GDM1 (cell line): Measurements from ENCODE around the gene GJC1.

ENCODE experiments used
- DNase-seq: peaks from one replicate; lab custom pipeline; 2025; lab: John Stamatoyannopoulos, UW

GJC1 gene

DNA sequence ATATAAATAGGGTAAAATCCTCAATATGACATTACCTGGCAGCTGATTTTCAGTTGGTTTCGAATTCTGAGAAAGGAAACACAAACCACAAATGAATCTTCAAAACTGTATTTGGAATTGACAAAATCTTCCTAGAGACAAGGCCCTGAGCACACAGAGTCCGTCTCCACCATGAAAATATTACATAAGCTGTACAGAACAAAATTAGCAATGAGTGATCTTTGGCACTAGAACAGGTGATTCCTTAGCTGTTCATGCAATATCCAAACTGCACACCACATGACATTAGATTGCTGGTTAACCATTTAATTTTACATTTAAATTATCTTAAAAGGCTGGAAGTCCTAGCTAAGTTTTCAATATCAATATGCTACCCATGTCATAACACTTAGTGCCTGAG lies 31.7 kb downstream of the GJC1 start:
- DNase-seq, result no peak

DNA sequence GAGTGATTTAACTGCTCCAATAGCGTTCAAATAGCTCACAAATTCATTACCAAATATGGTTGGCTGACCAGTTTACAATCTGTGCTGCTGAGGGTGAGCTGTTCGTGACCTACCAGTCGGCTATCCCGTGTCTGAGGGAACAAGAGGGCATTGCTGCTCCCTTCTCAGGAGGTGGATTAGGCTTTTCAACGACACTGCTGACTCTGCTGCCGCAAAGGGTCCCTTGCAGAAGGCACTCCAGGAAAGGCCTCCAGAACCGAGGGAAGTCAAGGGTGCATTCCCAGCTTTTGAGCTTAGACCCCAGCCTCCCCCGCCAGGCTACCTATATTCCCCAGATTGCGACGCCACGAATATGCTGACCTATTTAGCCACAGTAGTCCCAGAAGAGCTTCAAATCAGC lies 32.3 kb downstream of the GJC1 start:
- no peak for DNase-seq

DNA sequence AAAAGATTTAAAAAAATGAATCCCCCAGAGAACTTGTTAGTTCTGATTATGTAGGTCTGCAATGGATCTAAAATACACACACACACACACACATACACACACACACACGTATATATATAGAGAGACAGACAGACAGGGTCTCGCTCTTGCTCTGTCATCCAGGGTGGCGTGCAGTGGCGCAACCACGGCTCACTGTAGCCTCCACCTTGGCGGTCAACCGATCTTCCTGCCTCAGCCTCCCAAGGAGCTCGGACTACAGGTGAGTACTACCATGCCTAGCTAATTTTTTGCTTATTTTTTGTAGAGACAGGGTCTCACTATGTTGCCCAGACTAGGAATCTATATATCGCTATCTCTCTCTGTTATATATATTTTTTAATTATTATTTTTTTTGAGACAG lies 33.4 kb downstream of the GJC1 start:
- DNase-seq, result no peak

DNA sequence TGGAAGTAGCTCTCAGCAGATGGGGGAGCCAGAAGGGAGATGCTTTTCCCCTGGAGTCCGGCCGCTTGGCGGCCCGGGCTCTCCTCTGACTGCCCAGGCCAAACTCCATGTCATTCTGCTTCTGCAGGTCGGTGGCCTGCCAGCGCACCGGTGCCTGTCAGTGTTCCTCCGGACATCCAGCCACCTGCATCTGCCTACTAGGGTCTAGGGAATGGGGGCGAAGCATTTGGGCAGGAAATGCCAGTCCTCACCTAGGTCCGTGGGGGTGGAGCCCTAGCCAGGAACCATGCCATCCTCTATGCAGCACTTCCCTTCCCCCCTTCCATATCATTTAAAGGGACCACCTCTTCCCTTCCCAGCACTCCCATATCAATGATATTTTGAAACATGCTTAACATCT lies 34.2 kb downstream of the GJC1 start:
- no peak for DNase-seq

DNA sequence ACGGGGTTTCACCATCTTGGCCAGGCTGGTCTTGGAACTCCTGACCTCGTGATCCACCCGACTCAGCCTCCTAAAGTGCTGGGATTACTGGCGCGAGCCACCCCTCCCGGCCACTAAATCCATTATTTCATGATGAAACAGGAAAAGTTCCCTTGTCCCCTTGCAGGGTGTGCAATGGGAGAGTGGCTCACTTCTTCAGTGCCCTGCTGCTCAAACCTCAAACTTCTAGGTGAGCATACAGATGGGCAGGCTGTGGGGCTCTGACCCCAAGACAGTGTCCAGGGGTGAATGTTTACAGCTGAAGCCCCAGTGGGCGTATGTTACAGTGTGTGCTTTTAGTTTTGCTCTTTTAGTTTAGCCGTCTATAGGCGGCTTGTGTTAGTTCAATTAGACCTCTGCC lies 34.7 kb downstream of the GJC1 start:
- DNase-seq, result no peak

DNA sequence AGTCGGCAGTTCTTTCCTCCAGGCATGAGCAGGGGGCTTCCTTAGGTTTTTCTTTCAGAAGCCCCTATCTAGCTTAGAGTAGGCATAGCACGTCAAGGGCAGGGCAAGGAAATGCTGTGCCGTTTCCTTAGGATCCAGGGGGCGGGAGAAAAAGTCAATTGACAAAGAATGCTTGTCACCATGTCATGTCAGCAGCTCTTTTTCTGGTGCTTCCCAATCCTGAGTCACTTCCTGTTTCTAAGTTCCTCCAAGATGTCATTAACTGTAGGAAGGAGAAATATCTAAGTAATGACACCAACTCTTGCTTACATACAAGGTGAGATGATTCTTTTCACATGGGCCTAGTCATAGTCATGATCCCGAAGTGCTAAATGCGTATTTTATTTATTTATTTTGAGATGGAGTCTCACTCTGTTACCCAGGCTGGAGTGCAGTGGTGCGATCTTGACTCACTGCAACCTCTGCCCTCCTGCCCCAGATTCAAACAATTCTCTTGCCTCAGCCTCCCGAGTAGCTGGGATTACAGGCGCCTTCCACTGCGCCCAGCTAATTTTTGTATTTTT lies 35.2 kb downstream of the GJC1 start:
- peak; percentile 37 for DNase-seq

DNA sequence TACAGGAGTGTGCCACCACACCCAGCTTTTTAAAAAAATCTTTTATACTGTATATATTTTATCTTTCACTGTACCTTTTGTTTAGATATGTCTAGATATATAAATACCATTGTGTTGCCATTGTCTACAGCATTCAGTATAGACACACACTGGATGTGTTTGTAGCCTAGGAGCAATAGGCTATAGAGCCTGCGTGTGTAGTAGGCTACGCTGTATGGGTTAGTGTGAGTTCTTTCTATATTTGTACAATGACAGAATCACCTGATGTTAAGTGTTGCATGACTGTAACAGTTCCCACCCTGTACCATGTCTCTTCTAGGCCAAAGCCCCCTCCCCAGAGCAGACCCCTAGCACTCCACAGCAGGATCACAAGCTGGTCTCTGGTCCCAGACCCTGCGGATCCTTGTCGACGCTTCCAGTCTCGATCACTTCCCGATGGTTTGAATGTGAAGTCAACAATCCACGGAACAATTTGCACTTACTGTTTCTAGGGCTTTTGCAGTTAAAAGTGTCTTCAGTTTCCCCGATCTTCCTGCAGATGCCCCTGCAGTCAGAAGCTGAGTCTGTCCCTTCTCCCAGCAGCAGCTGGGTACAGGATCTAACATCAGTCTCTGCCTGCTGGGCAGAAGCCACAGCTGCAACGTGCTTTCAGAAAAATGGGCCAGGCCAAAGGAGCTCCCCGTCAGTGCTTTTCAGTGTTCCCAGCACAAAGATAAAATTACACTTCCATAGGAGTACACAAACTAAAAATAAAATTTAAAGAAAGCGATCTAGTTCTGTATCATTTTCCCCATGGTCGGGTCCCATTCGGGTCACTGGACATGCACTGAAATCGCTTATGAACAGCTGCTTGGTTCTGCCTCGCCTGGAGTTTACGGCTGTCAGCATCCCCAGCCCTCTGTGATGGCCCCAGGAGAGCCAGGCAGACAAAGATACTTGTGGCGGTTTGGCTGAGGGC lies 35.9 kb downstream of the GJC1 start:
- no peak for DNase-seq

DNA sequence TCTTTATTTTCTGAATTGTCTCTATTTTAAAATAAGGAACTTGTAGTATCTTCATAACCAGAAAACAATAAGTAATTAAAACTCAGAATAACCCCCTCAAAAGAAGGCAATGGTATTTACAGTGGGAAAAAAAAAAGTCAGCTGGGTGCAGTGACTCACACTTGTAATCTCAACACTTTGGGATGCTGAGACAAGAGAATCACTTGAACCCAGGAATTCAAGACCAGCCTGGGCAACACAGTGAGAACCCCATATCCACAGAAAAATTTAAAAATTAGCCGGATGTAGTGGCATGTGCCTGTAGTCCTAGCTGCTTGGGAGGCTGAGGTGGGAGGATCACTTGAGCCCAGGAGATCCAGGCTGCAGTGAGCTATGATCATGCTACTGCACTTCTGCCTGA lies 37.8 kb downstream of the GJC1 start:
- no peak for DNase-seq

DNA sequence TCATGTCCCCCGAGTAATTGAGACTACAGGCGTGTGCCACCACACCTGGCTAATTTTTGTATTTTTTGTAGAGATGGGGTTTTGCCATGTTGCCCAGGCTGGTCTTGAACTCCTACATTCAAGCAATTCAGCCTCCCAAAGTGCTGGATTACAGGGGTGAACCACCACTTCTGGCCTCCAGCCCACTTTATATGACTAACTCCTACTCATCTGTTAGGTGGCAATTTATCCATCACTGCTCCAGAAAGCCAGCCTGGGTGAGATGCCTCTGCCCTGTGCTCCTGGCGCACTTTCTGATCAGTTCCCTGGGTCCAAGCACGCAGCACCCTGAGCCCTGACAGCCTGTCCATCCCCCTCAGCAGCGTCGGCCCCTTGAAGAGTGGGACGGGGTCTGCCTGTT lies 41.9 kb downstream of the GJC1 start:
- no peak for DNase-seq

DNA sequence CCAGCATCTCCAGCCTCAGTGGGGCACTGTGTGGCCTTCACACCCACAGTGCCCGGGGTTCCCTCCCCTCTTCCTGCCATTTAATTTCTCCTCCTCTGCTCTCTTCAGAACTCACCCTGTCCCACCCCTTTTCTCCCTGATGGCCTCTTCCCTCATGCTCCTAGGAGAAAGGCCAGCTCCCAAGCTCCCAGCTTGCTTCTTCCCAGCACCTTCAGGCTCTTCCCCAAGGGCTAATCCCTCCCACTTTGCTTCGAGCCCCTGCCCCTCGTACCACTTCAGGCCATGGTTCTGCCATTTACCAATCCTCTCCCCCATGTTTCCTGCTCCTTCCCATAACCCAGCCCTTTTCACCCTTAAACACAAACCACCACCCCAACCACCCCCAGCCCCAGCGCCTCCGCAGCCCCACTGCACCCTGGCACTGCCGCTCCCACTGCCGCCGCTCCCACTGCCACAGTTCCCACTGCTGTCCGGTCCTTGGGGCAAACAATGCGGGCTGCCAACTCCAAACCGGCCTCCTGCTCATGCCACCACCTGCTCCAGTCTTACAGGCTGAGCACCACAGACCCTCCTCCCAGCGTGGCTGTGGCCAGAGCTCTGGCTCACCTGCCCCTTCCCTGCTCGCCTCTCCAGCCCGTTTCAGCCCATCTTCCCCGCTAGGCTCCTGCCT lies 42.7 kb downstream of the GJC1 start:
- DNase-seq, result no peak

DNA sequence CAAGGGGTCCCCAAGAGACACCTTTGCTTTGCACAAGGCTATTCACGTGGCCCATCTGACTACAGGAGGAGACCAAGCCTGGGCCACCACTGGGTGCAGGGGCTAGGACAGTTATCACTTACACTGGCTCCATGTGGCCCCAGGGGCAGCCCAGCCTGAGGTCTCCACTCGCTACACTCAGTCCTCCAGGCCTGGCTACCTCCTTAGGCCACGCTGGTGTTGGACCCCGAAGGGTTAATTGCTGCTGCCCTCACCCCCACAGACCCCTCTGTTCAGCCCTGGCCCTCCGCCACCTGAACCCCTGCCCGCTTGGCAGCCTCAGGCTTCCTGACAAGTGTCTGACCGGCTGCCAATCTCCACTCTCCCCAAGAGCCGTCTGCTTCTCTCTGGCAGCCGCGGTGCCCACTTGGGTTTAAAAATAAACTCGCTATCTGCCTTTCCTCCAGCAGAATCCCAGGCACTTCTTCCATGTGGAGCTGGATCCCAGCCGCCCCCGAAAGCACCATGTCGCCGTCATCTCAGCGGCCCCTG lies 43.5 kb downstream of the GJC1 start:
- DNase-seq, result no peak

DNA sequence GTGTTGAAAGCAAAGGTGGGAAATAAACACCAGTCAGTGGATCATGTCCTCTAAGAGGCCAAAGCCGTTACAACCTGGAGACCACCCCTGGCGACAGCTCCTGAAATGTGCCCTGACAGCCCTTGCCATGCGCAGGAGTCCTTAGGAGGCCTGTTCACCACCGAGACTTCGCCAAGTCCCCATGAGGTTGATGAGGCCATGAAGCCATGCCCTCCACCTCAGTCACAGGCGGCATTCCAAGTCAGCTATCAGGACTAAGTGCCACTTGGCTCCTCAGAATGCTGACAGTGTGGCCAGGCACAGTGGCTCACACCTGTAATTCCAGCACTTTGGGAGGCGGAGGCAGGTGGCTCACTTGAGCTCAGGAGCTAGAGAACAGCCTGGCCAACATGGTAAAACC lies 44.2 kb downstream of the GJC1 start:
- DNase-seq, result no peak

DNA sequence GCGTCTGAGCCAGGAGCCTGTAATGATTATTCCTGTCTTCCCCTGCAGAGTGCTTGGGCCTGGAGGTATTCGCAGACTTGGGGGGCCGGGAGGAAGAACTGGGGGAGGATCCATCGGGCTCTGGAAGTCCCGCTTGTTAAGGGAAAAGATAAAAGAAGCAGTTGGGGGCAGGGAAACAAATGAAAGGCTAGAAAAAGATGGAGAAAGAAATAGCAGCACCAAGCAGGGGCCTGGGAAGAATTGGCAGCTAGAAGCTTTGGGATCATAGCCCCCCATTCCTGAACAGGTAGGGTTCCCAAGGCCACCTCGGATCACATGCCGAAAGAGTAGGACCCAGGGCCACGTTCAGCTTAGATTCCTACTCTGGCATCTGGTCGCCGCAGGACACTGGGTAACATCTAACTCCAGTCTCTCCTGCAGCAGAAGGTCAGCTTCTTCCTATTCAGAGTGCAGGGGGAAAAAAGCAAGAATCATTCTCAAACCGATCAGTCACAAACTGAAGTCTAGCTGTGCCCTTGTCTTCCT lies 47.7 kb downstream of the GJC1 start:
- no peak for DNase-seq

DNA sequence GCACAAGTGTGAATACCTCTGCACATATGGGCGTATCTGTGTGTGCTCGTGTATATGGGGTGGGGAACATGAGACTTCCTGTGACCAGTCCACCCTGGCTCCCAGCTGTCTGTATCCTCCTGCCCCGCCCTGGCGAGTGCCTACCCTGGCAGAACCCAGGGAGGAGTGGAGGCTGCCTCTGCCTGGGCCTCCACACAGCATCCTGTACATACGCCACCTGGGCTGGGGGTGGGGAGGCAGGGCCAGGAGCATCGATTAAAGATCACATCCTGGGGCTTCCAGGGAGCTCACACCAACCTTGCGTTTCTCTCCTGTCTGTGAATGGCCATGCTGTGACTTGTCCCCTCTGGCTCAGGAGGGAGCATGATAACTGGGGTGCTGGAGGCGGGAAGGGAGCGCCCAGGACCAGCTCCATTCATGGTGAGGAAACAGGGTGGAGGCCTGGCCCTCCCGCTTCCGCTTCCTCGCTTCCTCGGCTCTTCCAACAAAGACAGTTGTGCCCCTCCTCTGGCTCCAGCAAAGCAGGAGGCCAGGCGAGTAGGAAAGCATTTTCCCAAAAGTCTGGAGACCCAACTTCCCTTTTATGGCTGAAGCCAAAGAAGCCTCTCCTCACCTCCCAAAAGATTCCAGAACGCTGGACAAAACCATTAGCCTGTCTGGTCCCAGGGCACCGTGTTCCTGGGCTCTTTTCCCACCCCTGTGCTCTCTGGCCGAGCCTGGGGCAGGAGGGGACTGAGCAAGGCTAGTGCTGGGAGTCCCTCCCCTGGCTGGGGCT lies 48.3 kb downstream of the GJC1 start:
- DNase-seq, result no peak

DNA sequence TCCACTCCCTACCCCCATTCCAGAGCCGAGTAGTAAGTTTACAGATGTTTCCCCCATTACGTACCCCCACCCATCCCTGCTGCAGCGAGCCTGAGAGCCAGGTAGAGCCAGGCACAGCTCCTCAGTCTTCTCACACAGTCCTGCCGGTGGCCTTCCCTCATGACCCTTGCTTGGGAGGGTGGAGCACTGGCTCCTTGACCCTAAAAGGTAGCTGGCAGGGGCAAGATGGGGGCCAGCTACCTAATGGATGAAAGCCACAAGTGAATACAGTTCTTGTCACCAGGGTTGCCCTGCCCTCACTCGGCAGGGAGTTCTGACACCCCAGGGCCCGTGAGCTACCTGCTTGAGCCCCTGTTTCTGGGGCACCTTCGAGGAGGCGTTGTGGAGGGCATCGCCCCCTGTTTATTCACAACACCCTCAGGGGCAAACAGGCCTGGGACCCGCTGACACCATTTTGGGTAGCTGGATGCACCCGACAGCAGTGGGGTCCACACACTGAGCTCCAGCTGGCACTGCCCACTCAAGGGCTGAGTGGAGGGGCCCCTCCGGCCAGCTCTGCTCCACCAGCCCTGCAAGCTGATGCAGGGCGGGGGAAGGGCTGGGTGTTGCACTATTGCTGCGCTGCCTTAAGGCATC lies 49.1 kb downstream of the GJC1 start:
- no peak for DNase-seq

DNA sequence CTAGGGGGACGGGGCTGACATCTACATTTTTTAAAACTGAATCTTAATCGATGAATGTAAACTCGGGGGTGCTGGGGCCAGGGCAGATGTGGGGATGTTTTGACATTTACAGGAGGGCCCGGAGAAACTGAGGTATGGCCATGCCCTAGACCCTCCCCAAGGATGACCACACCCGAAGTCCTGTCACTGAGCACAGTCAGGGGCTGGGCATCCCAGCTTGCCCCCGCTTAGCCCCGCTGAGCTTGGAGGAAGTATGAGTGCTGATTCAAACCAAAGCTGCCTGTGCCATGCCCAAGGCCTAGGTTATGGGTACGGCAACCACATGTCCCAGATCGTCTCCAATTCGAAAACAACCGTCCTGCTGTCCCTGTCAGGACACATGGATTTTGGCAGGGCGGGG lies 49.9 kb downstream of the GJC1 start:
- no peak for DNase-seq

DNA sequence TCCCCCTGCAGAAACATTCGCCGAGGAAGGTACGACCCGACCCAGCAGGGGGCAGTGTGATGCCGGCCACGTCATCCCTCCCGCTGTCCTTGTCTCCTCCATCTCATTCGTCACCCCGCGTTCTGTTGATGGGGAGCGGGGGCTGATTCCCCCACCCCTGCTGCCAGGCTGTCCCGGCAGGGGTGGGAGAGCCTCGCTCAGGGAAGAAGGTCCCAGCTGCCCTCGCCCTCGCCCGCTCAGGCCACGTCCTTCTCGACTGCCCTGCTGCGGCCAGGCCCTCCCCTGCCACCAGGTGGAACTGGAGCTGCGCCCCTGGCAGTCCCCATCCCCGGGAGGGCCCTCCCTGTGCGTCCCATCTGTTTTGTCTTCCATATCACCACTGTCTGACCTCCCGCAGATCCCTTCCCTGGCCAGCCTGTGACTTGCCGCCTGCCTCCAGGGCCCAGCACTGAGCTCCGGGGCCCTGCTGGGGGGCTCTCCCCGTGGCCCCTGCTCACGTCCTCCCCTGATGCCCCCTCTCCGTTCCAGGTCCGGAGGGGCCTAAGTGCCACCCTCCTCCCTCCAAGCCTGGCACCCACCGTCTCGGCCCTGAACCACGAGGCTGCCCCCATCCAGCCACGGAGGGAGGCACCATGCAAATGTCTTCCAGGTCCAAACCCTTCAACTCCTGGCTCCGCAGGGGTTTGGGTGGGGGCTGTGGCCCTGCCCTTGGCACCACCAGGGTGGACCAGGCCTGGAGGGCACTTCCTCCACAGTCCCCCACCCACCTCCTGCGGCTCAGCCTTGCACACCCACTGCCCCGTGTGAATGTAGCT lies 50.7 kb downstream of the GJC1 start:
- DNase-seq, result peak; percentile 48

DNA sequence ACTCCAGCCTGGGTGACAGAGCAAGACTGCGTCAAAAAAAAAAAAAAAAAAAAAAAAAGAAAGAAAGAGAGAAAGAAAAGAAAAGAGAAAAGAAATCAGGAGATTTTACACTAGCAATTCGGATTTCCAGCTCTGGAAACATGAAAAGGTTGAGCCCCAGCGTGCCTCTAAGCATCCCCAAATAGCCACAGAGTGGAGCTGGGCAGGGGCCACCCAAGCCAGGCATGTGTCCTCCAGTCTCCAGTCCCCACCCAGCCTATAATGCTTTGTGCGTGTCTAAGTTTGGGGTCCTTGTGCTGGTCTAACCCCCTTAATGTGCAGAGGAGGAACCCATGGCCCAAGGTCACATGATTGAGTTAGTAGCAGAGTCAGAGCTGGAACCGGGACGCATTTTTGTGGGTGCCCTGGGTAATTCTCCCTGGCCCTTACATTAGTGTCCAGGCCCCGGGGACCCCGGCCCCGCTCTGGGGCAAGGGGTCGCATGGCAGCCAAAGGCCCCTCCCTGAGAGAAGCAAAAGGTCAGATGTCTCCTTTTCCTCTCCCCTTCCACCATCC lies 51.4 kb downstream of the GJC1 start:
- DNase-seq, result no peak

DNA sequence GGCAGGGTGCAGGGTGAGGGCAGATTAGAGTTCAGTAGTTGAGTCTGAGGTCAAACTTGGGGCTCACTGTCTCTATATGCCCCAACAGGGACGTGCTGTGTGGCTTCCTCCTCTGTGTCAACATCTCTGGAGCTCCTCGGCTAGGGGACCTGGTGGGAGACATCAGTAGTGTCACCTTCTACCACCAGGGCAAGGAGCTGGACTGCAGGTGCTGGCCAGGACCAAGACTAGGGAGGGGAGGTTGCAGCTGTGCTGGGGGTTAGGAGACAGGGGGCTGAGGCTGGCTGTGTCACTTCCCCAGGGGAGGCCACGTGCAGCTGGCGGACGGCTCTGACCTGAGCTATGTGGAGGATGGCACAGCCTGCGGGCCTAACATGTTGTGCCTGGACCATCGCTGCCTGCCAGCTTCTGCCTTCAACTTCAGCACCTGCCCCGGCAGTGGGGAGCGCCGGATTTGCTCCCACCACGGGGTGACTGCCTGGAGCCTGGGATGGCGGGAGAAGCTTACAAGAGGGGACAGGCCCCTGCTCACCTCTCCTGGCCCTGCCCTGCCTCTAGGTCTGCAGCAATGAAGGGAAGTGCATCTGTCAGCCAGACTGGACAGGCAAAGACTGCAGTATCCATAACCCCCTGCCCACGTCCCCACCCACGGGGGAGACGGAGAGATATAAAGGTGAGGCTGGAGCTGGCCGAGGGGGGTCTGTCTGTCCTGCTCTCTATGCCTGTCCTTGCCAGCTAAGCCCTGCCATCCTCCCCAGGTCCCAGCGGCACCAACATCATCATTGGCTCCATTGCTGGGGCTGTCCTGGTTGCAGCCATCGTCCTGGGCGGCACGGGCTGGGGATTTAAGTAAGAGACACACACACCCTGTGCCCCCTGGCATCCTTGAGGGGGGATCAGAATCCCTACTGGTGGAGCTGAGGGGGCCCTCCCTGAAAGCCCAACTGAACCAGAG lies 52.4 kb downstream of the GJC1 start:
- no peak for DNase-seq
